GM18499 (cell line): ENCODE data around the gene MYO1E.

Experiments
- ATAC-seq: cut with Tn5 transposase; IDR thresholded peaks from one replicate; pipeline ENCODE4 v1.9.1; 2021; ENCODE audit warnings: moderate number of reproducible peaks; ENCODE audit not compliant: insufficient read depth, unreplicated experiment

MYO1E gene

DNA sequence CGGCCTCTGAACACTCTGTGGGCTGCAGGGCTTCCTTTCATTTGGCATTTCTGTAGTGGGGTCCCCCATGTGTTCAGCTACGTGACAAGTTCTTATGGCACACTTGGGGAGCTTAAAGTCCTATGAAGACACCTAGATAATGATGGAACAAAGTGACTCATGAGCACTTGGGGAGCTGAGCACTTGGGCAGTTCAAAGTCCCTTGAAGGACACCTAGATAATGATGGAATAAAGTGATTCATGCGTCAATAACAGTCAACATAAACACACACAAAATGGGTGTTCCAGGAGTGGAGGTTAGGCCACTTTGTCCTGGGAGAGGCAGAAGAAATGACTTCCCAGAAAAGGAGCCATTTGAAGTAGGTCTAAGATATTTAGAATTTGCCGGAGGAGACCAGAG, 99.4 kb downstream of the MYO1E start:
- ATAC-seq: no peak

DNA sequence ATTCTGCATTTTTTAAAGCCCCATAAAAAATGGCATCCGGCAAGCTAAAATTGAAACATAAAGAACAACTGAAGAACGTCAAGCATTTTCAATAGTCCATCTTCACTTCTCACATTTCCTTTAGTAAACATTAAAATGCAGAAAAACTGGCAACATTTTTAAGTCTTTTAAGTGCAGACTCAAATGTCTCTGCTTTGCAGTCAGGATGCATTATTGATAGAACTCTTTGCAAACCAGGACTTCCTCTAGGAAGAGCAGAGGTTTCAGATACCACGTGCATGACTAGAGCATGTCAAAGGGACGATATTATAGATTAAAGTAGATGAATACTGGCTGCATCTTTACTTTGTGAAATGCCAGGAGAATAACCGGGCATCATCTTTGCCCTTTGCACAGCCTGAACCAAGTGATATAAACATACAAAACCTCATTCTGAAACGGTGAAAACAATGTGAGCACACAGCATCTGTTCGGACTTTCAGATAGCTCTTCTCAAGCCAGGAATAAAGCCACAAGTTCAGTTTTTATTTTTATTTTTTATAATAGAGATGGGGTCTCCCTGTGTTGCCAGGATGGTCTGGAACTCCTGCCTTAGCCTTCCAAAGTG, 101.0 kb downstream of the MYO1E start:
- no peak for ATAC-seq

DNA sequence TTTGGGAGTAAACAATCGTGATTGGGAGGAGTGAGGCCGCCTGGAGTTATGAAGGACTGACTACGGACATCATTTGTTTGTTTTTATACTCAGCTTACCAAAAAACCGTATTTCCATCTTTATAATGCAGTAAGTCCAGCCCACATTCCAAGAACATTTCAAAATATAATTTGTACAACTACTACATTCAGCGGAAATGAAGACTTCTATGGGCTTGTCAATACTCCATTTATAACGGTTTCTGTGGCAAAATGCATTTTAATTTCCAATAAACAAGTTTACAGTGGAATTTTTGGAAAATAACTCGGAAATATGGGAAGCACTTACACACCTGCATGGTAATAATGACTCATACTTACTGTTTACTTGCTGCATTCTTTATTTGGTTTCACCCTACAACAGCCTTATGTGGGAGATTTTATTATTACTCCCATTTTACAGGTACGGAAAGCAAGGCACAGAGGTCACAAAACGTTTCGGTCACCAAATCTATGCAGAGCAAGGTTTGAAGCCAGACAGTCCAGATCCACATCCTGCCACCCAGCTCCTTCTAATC, 103.7 kb downstream of the MYO1E start:
- no peak for ATAC-seq

- no peak for ATAC-seq
Measured at GRCh38 chr15:59268168-59268851, 104.4 kb downstream of the MYO1E start.

GRCh38 chr15:59266028-59266427, 106.6 kb downstream of the MYO1E start:
- no peak for ATAC-seq

- ATAC-seq: no peak
Measured at GRCh38 chr15:59262316-59262715, 110.4 kb downstream of the MYO1E start.

DNA sequence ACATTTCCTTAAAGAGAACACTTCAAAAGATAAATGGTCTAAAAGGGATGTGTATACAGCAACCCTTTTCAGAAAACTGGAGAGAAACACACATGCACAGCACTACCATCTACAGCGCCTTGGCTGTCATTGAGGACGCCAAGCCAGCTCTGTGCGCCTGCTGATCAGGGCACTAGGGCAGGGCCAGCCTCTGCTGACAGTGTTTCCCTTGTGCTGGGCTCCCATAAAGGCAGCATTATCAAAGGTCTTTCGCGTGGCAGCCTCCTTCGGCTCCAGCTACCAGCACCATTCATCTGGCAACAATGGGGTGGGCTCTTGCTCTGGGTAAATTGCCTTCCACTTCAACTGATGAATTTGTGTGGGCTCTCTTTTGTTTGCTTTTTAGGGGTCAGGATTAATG, 112.6 kb downstream of the MYO1E start:
- ATAC-seq: no peak

DNA sequence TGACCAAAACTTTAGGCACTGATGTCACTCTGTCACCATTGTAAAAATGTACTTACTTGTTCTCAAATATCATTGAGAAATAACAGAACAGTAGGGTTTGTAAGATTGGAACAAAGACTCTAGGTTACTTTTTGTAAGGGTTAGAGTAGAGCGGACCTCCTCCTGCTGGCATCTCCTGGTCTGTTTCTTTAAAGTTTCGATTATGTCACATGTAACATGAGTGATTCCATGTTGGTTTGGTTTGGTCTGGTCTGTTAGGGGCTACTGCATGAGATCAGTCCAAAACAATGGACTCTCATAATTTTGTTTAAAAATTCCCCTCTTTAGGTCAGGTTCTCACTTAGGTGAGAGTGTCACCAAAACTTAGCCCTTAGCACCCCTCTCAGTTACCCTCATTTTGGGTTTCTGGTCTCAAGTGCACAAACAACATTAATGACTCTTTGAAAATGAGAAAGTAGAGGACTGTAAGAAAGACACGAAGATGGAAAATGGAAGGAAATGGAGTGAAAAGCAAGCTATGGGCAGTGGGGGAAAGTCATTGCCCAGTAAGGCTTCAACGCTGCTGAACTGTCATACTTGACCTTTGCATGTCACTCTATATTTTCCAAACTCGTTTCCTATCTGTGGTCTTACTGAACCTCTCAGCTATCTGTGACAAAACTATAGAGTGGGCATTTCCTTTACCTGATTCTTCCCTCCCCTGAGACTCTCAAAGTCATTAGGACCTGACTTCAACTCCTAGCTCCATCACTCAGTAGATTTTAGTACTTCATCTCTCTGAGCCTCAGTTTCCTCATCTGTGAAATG, 113.3 kb downstream of the MYO1E start:
- ATAC-seq: no peak

- no peak for ATAC-seq
Measured at GRCh38 chr15:59258317-59258716, 114.4 kb downstream of the MYO1E start.

- ATAC-seq: no peak
Measured at GRCh38 chr15:59257140-59257539, 115.5 kb downstream of the MYO1E start.

GRCh38 chr15:59256482-59256881, 116.2 kb downstream of the MYO1E start:
- ATAC-seq: no peak

DNA sequence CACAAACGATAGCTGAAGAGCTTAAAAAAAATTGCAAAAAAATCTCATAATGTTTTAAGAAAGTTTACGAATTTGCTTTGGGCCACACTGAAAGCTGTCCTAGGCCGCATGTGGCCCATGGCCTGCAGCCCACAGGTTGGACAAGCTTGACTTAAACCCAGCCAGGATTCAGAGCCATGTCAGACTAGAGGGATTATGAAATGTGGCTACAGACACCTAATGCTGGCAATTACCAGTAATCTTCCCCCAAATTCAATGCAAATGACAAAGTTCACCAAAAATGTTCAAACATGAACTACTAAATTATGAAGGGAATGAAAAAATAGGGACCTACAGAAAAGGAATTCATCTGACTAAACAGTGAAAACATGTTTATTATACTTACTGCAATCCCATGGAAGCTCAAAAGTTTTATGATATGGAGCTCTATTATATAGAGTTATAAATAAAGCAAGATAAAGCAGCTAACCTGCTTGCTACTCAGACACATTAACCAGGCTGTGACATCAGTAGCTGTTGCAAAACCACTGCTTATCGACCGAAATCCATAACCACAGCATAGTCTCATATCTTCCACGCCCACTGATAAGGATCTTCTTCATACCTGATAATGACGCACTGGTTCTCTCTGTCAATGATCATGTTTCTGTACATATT, 116.9 kb downstream of the MYO1E start:
- ATAC-seq: no peak

- no peak for ATAC-seq
Measured at GRCh38 chr15:59252137-59252536, 120.5 kb downstream of the MYO1E start.

DNA sequence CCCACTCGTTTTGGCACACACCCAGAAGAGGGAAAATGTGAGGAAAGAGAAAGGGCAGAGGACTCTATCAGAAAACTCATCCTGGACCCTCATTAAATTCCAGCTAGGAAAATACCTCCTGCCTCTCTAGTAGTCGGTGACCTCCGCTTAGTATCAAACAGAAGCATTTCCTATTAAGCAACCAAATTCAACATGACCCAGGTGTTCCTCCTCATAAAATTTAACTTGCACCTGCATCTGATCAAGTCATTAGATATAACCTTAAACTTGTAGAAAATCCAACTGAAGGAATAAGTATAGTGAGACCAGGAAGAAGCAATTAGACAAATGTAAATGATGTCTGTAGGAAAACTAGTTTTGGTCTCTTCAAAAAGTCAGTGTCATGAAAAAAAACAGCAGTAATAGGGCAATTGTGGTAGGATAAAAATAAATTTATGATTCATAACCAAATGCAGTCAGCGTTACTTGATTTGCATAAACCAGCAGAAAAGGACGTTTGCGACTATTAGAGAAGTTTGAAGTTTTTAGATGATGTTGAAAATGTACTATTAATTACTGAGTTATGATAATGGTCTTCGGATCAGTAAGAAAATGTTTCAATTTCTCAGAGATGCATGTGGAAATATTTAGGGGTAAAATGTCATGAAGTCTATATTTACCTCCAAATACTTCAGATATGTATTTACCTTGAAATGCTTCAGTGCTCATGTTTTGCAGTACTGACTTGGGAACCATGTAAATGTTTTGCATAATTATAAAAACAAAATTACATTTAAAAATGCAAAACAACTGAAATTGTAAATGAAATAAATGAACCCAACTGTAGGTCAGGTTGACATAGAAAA, 121.4 kb downstream of the MYO1E start:
- peak; percentile 49 for ATAC-seq

DNA sequence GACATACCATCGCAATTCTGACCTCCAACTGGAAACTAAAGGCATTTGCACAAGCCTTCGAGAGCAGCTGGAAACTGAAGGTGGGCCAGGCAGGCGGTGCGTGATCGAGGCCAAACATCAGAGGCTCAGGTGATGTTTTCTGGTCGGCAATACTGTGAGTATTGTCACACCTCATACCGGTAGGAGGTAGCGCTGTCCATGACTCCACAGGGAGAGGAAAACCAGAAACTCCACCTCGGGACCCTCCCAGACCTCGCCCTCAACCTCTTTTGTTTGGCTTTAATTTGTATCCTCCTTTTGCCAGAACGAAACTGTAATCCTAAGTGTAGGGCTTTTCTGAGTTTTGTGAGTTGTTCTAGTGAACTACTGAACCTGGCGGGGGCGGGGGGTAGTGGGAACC, 122.4 kb downstream of the MYO1E start:
- ATAC-seq: no peak

DNA sequence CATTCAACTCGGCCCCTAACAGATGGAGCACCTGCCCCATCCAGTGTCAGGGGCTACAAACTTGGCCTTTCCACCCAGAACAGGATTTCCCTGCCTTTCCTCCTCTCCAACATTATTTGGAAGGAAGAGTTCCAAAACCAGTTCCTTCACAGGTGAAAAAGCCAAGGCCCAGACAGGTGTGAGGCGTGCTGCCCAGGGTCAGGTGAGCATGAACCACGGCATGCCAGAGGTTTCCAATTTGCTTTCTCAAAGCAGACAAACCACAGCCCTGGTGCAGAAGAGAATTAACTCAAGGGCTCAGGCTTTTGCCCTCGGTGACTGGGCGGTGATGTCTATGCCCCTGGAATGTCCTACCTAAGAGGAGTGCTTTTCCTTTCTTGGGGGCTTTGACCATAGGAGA, 122.9 kb downstream of the MYO1E start:
- ATAC-seq: no peak

DNA sequence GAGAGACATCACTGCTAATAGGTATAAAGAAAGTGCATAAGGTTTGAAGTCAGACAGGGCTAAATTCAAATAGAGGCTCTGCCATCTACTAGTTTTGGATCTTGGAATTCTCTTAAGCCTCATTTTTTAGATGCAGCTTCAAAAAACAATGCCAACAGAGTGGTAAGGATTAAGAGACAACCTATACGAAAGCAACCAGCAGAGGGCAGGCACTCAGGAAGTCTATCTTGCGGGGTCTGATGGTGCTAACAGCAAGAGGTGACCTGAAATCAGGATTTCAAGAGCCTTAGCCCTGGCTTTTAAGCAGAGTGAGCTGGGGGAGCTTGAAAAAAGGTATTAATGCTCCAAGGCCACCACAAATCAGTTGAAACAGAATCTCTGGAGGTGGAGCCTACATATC, 125.3 kb downstream of the MYO1E start:
- no peak for ATAC-seq

GRCh38 chr15:59245559-59245958, 127.1 kb downstream of the MYO1E start:
- ATAC-seq: no peak

GRCh38 chr15:59244337-59244736, 128.3 kb downstream of the MYO1E start:
- ATAC-seq: peak; percentile 79

GRCh38 chr15:59243622-59244021, 129.0 kb downstream of the MYO1E start:
- no peak for ATAC-seq
